Measurements from ENCODE around the gene TRIM39.
"Not testable (repeated sequence)": the region's sequence is repeated elsewhere in the genome, so short reads cannot be mapped to it uniquely, and the experiment has no call there.

Gene TRIM39

DNA sequence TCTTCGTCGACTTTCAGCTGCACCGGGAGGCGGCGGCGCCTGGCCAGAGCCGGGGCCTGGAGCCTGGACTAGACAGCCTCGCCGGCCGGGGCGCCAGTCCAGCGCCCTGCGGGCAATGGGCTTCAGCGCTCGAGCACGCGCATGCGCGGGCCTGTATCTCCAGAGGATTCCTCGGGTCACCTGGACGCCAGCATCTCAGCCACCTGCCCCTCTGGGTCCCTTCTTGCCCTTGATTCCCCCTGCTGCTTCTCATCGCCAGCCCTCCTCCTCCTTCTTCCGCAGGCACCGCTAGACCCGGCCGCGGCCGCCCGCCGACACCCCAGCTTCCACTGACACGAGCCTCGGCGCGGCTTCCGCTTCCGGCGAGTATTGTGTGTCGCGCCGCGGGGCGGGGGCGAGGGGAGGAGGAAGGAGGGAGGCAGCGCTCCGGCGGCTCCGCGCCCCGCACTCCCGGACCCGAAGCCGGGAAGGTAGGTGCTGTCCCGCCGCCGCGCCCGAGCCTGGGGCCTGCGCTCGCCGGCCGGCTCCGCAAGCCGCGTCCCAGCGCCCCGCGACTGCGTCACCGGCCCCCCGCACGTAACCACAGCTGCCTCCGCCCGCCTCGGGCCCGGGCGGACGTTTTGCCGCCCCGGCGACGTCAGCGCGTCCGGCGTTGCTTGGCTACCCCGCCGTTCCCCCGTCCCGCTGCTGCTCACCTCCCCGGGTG, at the start of gene TRIM39:
Gene TRIM39 (plus strand): TSS at position 402 of the 706 bp plus-strand sequence. CDS start 2,391 bp downstream, outside the sequence.
- DNase-seq (ENCODE audit: low spot score): peak; percentile 93

DNA sequence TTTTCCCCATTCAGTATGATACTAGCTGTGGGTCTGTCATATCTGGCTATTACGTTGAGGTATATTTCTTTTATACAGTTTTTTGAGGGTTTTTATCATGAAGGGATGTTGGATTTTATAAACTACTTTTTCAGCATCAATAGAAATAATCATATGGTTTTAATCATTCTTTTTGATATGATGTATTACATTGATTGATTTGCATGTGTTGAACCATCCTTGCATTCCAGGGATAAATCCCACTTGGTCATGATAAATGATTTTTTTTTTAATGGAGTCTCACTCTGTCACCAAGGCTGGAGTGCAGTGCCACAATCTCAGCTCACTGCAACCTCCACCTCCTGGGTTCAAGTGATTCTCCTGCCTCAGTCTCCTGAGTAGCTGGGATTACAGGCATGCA, 45.7 kb upstream of the TRIM39 start:
- DNase-seq (ENCODE audit: low spot score): not testable (repeated sequence)

DNA sequence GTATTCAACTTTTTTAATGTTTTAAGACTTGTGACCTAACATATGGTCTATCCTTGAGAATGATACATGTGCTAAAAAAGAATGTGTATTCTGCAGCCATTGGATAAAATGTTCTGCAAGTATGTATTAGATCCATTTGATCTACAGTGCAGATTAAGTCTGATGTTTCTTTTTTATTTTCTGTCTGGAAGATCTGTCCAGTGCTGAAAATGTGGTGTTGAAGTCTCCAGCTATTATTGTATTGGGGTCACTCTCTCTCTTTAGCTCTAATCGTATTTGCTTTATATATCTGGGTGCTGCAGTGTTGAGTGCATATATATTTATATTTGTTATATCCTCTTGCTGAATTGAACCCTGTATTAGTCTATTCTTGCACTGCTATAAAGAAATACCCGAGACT, 44.2 kb upstream of the TRIM39 start:
- DNase-seq (ENCODE audit: low spot score): no peak

DNA sequence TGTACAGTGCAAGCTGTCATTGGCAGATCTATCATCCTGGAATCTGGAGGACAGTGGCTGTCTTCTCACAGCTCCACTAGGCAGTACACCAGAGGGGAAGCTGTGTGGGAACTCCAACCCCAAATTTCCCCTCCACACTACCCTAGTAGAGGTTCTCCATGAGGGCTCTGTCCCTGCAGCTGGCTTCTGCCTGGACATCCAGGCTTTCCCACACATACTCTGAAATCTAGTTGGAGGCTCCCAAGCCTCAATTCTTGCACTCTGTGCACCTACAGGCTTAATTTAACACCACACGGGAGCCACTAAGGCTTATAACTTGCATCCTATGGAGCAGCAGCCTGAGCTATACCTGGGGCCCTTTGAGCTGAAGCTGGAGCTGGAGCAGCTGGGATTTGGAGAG, 43.0 kb upstream of the TRIM39 start:
- no peak for DNase-seq (ENCODE audit: low spot score)

DNA sequence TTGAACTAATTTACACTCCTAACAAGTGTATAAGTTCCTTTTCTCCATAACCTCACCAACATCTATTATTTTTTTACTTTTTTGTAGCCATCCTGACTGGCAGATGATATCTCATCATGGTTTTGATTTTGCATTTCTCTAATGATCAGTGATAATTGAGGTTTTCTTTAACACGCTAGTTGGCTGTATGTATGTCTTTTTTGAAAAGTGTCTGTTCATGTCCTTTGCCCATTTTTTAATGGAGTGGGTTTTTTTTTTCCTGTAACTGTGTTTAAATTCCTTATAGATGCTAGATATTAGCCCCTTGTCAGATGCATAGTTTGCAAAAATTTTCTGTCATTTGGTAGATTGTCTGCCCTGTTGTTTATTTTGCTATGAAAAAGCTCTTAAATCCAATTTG, 39.6 kb upstream of the TRIM39 start:
- DNase-seq (ENCODE audit: low spot score): no peak

DNA sequence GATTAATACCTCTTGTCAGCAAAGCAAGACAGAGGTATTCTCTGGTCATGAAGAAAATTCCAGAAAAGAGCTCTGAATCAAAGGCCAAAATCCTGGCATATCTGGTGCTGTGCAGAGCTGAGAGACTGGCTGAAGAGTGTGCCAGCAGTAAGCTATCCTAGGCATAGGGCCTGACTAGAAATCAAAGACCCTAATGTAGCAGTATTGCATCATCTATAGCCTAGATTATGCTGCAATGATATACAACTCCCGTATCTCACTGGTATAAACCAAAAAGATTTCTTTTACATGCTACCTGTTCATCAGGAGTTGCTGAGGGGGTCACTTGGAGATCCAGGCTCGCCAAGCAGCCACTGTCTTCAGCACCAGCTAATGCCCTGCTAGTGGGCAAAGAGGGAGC, 30.9 kb upstream of the TRIM39 start:
- no peak for DNase-seq (ENCODE audit: low spot score)

DNA sequence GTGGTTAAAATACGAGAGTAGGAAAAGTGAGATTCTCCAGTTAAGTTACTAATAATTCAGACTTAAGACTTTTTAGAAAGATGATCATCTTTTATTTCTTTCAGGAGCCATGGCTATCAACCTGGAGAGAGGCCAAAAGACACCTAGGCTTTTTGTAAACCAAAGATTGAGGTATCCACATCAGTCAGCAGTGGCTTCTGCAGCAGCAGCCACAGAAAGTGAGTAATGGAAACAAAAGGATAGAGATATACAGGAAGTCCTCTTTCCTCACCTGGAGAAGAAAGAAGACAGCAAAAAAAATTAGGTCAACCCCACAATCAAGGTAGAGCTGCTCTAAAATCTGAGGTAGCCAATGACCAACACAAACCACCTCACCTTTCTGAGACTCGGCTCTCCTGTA, 22.7 kb upstream of the TRIM39 start:
- no peak for DNase-seq (ENCODE audit: low spot score)

DNA sequence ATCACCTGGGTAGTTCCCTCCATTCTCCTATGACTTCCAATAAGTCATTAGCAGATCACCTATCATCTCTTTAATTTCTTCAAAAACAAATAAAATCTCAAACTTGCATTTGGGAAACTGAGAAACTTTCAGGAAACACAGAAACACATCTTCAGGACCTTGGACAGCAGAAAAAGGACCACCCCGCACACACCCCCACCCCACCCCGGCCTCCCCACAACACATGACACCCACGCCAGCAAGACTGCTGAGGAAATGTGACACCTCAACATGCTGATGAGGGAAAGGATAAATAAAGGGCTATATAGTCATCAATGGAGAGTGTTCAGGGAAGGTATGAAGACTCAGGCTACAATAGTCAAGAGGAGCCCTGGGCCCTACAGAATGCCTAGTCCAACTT, 15.6 kb upstream of the TRIM39 start:
- no peak for DNase-seq (ENCODE audit: low spot score)

DNA sequence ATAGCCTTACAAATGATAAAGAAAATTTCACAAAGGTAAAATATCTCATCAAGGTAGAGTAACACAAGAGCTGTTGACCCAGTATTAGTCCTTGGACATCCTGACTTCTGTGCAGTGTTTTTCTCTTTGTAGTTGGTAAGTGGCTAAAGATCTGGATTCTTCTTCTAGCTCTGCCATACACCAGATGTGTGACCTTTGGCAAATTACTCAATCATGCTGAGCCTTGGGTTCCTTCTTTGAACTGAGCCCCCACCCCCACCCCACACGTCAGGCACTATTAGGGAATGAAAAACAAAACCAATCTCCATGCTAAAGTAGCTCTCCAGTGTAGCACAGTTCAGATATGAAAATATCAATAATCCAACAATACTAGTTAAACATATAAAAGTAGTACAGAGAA, 15.1 kb upstream of the TRIM39 start:
- no peak for DNase-seq (ENCODE audit: low spot score)

DNA sequence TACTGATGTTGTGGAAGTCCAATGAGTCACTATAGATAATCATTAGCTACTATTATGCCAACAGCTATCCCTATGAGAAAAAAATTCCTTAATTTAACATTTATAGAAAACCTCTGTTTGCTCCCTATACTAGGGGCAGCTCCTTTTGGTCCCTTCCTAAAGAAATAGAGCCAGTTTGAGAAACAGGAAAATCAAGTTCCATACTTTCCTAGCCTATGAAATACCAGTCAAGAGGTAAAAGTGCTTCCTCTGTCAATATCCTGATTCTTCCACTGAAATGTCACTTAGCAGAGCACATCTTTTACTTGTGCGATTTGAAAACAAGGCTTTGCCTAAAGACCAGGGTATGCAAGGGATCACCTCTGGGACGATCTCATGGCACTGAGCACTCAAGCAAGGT, 14.5 kb upstream of the TRIM39 start:
- DNase-seq (ENCODE audit: low spot score): no peak

DNA sequence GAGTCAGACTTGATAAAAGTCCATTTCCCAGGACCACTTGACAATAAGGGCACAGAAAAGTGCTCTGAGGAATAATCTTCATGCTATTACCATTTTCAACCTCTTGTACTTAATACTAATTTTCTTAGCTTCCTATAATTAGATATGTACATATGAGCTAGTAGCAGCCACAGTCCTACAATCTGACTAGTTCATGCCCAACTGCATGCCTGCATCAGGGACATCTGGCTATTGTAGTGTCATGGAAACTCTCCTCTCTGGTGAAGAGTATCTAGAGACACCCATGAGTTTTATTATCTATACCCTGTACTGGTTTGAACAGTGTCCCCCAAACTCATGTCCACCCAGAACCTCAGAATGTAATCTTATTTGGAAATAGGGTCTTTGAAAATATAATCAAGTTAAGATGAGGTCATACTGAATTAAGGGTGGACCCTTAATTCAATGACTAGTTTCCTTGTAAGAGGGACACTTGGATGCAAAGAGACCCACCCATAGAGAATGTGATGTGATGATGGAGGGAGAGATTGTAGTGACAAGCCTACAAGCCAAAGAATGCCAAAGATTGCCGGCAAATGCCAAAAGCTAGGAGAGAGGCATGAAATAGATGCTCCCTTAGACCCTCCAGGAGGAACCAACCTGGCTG, 13.9 kb upstream of the TRIM39 start:
- DNase-seq (ENCODE audit: low spot score): no peak

DNA sequence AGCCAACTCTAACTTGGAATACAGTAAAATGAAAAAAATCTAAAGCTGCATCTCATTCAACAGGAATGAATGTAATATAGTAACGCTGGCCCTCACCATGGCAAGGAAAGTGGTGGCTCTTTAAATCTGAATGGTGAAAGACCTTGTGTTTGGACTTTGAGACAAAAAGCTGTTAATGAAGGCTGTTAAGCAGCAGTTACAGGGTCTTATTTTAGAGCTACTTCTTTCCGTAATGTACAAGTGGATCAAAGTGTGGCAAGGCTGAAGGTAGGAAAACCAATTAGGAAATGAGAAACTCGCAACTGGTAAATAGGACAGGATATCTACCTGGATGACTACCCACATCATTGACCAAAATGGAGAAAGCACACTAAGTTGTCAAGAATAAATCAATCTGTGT, 11.6 kb upstream of the TRIM39 start:
- DNase-seq (ENCODE audit: low spot score): no peak

DNA sequence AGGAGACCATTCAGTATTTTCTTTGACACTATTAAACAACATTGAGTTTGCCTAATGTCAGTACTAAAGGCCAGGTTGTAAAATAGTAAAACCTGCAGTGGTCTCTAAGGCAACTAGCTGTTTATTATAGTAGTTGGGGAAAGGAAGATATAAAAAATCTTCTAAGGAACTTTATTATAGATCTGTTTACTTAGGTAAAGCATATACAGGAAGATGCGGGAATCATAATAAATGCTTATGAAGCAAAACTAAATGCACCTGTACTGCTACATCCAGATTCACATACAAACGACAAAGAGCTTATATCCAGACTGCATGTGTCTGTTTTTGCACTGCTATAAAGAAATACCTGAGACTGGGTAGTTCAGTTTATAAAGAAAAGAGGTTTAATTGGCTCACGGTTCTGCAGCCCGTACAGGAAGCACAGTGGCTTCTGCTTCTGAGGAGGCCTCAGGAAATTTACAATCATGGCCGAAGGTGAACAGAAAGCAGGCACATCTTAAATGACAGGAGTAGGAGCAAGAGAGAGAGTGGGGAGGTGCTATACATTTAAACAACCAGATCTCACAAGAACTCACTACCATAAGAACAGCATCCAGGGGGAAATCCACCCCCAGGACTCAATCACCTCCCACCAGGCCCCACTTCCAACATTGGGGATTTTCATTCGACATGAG, 8.7 kb upstream of the TRIM39 start:
- DNase-seq (ENCODE audit: low spot score): no peak

DNA sequence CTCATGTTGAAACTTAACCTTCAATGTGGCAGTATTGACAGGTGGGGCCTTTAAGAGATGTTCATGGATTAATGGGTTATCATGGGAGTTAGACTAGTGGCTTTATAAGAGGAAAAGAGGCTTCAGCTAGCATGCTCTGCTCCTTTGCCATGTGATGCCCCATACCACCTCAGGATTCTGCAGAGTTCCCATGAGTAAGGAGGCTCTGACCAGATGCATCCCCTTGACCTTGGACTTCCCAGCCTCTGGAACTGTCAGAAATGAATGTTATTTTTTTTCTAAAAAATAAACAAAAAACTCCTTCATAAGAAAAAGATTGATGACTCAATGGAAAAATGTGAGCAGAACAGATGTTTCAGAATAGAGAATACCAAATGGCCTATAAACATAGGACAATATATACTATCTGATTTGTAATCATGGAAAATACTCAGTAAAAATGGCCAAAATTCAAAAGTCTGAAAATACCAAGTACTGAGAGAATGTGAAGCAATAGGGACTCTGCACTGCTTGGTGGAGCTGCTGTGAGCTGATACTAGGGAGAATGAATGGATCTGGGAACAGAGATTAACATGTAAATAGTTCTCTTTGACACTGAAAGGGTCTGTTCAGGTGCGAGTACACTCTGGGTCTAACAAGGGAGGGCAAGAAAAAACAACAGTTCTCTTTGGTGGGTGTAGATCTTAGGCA, 7.4 kb upstream of the TRIM39 start:
- DNase-seq (ENCODE audit: low spot score): no peak

DNA sequence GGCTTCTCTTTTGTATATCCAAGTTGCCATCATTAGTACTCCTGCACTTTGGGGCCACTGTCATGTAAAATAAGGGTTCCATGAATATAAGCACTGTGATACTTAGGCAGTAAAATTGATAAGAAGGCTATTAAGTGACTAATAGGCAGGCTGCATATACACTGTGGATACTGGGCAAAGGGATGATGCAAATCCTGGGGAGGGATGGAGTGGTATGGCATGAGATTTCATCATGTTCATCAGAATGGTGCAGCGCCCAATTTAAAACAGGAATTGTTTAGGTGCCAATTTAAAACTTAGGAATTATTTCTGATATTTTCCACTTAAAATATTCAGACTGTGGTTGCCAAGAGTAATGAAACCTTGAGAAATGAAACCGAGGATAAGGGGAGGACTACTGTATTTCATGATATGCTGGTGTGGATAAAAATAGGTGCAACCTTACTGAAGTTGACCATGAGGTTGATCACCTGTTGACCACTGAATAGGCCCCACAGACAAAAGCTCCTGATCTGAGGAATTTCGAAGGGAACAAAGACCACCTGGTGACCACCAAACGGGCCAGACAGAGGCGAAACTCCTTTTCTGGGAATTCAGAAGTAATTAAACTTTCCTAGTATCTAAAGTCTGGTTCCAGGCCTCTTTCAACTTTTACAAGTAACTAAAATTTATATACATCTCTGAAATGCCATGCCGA, 4.9 kb upstream of the TRIM39 start:
- no peak for DNase-seq (ENCODE audit: low spot score)

DNA sequence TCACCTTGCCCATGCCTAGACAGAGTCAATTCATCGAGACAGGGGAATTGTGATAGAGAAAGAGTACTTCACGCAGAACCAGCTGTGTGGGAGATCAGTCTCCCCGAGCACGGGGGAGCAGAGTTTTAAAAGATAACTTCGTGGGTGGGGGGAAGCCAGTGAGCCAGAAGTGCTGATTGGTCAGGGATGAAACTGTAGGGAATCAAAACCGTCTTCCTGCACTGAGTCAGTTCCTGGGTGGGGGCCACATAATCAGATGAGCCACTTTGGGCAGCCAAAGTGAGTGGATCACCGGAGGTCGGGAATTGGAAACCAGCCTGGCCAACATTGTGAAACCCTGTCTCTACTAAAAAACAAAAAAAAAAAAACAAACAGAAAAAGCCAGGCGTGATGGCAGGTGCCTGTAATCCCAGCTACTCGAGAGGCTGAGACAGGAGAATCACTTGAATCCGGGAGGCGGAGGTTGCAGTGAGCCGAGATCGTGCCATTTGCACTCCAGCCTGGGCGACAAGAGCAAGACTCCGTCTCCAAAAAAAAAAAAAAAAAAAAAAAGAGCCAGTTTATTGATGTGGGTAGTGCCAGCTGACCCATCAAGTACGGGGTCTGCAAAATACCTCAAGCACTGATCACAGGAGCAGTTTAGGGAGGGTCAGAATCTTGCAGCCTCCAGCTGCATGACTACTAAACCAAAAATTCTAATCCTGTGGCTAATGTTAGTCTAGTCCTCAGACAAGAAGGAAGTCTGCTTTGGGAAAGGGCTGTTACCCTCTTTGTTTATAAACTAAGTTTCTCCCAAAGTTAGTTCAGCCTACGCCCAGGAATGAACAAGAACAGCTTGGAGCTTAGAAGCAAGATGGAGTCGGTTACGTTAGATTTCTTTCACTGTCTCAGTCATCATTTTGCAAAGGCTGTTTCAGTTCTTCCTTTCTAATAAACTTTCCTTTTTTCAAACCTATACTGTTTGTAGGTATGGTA, 3.9 kb upstream of the TRIM39 start:
- DNase-seq (ENCODE audit: low spot score): no peak

DNA sequence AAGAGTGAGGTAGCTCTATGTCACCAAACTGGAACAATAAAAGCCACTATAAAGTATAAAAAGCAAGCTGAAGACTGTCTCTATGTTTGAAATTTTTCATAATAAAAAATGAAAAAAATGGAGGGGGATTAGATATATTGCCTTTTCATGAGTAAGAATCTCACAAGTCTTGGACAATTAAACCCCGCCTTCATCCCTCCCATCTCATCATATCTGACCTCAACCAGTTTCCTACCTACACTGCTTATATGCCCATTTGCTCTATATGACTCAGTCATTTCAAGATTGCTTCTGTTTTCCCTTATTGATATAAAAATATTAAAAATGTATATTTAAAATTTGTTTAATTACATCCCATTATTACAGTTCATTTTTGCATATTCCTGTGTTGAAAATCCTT, 2.9 kb upstream of the TRIM39 start:
- no peak for DNase-seq (ENCODE audit: low spot score)

DNA sequence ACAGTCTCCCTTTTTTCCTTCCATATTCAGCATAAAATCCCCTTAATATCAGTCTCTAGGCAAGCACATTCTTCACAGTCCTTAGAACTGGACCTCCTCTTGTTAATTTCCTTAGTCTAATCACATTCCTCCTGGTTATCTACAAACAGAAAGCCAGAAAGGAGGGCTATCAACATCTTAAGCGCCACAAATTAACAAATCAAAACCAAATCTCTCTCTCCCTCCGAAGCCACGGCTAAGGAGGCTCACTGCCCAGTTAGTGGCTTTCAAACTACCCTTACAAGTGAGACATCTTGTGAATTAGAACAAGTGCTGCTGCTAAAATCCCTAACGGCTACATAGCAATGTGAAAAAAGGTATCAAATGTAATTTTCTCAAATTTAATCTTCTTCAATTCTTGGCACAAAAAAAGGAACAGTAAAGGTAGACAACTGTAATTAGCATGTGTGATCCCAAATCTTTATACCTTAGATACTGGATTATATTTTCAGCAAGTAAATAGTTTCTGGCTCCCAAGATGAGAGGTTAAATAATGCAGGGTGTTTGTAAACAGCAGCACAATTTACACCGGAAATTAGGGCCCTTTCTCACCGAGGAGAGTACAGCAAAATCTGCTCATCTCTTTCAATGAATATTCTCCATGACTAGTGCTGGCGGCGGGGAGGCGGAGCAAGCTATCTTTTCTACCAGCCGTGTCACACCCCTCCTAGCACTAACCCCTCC, 1.4 kb upstream of the TRIM39 start:
- no peak for DNase-seq (ENCODE audit: low spot score)

DNA sequence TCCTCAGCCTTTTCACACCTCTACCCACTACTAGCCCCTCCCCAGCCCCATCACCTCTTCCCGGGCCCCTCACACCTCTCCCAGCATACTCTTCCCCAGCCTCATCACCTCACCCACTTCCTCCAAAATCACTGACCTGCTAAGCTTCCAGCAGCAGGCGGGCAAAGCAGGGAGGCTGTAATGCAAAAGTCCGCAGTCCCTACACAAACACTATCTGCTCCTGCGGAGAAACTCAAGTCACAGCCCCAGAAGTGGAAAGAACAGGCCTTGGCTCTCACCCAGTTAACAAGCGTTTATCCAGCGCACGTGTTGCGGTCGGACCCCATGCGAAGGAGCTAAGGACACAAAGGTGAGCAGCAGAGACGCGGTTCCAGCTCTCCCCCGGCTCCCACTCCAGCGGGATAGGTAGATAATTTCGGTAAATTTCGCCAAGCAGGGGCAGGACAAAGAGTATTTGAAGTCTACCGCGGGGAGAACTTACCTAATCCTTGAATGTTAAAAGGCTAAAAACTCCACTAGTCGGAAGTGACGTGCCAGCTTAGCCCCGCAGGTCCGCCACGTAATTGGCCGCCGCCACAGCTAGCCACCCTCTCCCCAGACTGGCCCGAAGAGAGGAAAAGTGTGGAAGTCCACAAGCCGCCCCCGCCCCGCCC, 728 bp upstream of the TRIM39 start:
- peak; percentile 69 for DNase-seq (ENCODE audit: low spot score)

DNA sequence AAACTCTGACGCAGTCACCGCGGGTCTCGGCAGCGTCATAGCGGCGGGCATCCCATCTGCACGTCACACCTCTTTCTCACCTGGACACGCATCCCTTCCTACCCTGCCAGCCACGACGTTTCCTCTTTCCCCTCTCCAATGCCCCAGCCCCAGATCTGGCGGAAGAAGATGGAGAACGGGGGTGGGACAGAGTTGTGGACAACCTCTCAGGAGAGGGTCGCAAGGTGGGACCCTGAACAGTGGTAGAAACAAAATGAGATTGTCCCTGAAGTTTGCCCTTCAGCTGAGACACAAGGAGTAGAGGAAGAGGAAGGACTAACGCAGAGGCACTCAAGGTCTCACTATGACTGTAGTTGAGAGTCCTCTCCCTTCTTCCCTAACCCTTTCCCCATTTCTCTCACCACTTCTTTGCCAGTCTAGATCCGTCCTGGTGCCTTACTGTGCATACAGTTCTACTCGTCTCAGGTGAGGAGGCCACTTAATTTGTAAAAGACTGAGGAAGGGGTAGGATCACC, 562 bp downstream of the TRIM39 start:
- no peak for DNase-seq (ENCODE audit: low spot score)

Data from D341Med (cell line).